Activated B cell treated with CpG ODN at 0.5 μM for 24 hours (primary cell): ENCODE data around the gene TNFAIP8. TPM values are rescaled to one million over a fixed set of nuclear protein-coding genes. Genes with fewer than 3 reads are reported as not detected.
"Not testable (repeated sequence)": the region's sequence is repeated elsewhere in the genome, so short reads cannot be mapped to it uniquely, and the experiment has no call there.

Experiments
- ATAC-seq: fragments of 200-7000 bp; cut with Tn5 transposase; one replicate; pipeline ENCODE4 v1.10.0; 2021; ENCODE audit warnings: low read depth, mild to moderate bottlenecking, moderate library complexity
- CTCF ChIA-PET: fragments of 350-600 bp; sonication (Branson Sonifier 250); formaldehyde crosslinking; loops from one replicate; lab custom pipeline; 2021; ENCODE audit warnings: antibody characterized with exemption; lab: Charles Lee
- POLR2A ChIA-PET: fragments of 350-600 bp; sonication (Branson Sonifier 250); formaldehyde crosslinking; loops from one replicate; lab custom pipeline; 2021; ENCODE audit warnings: antibody characterized with exemption; lab: Charles Lee
- DNase-seq: peaks from one replicate; pipeline ENCODE4 v3.0.0; 2022
- H3K27ac Mint-ChIP-seq: one replicate; pipeline ENCODE4 v1.8.0; 2020; ENCODE audit warnings: mixed read lengths
- H3K27me3 Mint-ChIP-seq: one replicate; pipeline ENCODE4 v1.8.0; 2021; ENCODE audit warnings: mixed read lengths
- H3K36me3 Mint-ChIP-seq: one replicate; pipeline ENCODE4 v1.8.0; 2021; ENCODE audit warnings: low read depth, mixed read lengths
- H3K4me1 Mint-ChIP-seq: one replicate; pipeline ENCODE4 v1.8.0; 2021; ENCODE audit warnings: mixed read lengths
- H3K4me3 Mint-ChIP-seq: one replicate; pipeline ENCODE4 v1.8.0; 2020; ENCODE audit warnings: mild to moderate bottlenecking, mixed read lengths
- H3K9me3 Mint-ChIP-seq: one replicate; pipeline ENCODE4 v1.8.0; 2020; ENCODE audit warnings: mixed read lengths
- CTCF ChIP-seq: fragments of 200-600 bp; IDR thresholded peaks from one replicate; pipeline ENCODE4 v1.8.0; 2022; ENCODE audit warnings: antibody characterized with exemption, mild to moderate bottlenecking
- intact Hi-C: fragments of 100-400 bp; cut with micrococcal nuclease; formaldehyde crosslinking; loops from one replicate; pipeline ENCODE4 v1.15.1; 2024
- total RNA-seq: library from RNA; stranded (reverse); gene quantifications from 2 replicates; pipeline ENCODE4 v1.2.3, GENCODE V29; 2022

Gene TNFAIP8
- total RNA-seq, 1 donor from 2014 or later: 135 TPM

GRCh38 chr5:119412279-119413227 lies 56.7 kb downstream of the TNFAIP8 start:
- intact Hi-C loops: loop anchor here (1.0 to 2.0 kb wide), 9 partner anchors 46 to 1046 kb away; partner anchors contain the start of genes DTWD2 and TNFAIP8
- ChIA-PET POLR2A (interaction anchor here (0.5 to 2.7 kb wide), 17 partner anchors 13 to 425 kb away, joined by 3 to 19 read pairs (median 5); partner anchors contain the start of genes DMXL1, DTWD2 and TNFAIP8), CTCF (interaction anchor here (0.7 to 6.8 kb wide), 49 partner anchors 8 to 432 kb away, joined by 3 to 101 read pairs (median 5); partner anchors contain the start of genes DMXL1, DTWD2 and TNFAIP8)
- Mint-ChIP-seq H3K9me3 (peaks cover 11% of the 10 kb centered on the region), H3K27ac (peak overlapping the region; percentile 93), H3K4me3 (peak overlapping the region; percentile 90), H3K4me1 (peaks cover 84% of the 10 kb centered on the region), H3K36me3 (peaks cover 5% of the 10 kb centered on the region), H3K27me3 (no peaks in the 10 kb centered on the region)
- DNase-seq (no peak), ATAC-seq (no peak)
- no peak for TF ChIP-seq CTCF

GRCh38 chr5:119414124-119414734 lies 58.4 kb downstream of the TNFAIP8 start:
- peak; percentile 71 for ATAC-seq
- not testable (repeated sequence) for H3K36me3 Mint-ChIP-seq, H3K27me3 Mint-ChIP-seq, DNase-seq
- ChIA-PET CTCF (interaction anchor here (1.3 to 6.4 kb wide), 5 partner anchors 19 to 426 kb away, joined by 3 to 101 read pairs (median 34); partner anchors contain the start of genes DTWD2 and TNFAIP8), POLR2A (interaction anchor here (1.0 to 2.6 kb wide), 3 partner anchors 21 to 426 kb away, joined by 4 to 19 read pairs (median 8); partner anchors contain the start of genes DTWD2 and TNFAIP8)
- Mint-ChIP-seq H3K4me3 (peak overlapping the region; percentile 66), H3K9me3 (peaks cover 12% of the 10 kb centered on the region), H3K4me1 (peaks cover 92% of the 10 kb centered on the region), H3K27ac (peak overlapping the region; percentile 93)
- intact Hi-C loops: loop anchor here (1.0 to 2.0 kb wide), 2 partner anchors 17 to 21 kb away; no protein-coding TSS in a partner anchor

- H3K4me1 Mint-ChIP-seq: peaks cover 87% of the 10 kb centered on the region
- ATAC-seq: peak; percentile 16
- DNase-seq: no peak
- intact Hi-C loops: loop anchor here (1.0 to 2.0 kb wide), 3 partner anchors 17 to 347 kb away; partner anchors contain the start of genes DMXL1 and HSD17B4
- ChIA-PET POLR2A (interaction anchor here (0.6 to 3.7 kb wide), 13 partner anchors 50 to 430 kb away, joined by 3 to 25 read pairs (median 3); partner anchors contain the start of genes DMXL1, DTWD2 and TNFAIP8), CTCF (interaction anchor here (1.1 to 3.5 kb wide), 5 partner anchors 12 to 433 kb away, joined by 3 to 14 read pairs (median 4); partner anchors contain the start of gene DTWD2)
- peak overlapping the region; percentile 89 for H3K27ac Mint-ChIP-seq
- peak overlapping the region; percentile 21 for H3K4me3 Mint-ChIP-seq
- H3K36me3 Mint-ChIP-seq: peaks cover 5% of the 10 kb centered on the region
- H3K27me3 Mint-ChIP-seq: no peaks in the 10 kb centered on the region
- H3K9me3 Mint-ChIP-seq: peaks cover 12% of the 10 kb centered on the region
- no peak for TF ChIP-seq CTCF
Observed at GRCh38 chr5:119417891-119418605, 62.2 kb downstream of the TNFAIP8 start.

GRCh38 chr5:119418606-119419100 lies 62.8 kb downstream of the TNFAIP8 start:
- Mint-ChIP-seq H3K4me3 (peak overlapping the region; percentile 63), H3K36me3 (peaks cover 5% of the 10 kb centered on the region), H3K9me3 (peaks cover 12% of the 10 kb centered on the region), H3K27me3 (no peaks in the 10 kb centered on the region), H3K27ac (peak overlapping the region; percentile 89), H3K4me1 (peaks cover 81% of the 10 kb centered on the region)
- intact Hi-C loops: loop anchor here (1.0 to 2.0 kb wide), 3 partner anchors 17 to 348 kb away; partner anchors contain the start of genes DMXL1 and HSD17B4
- ChIA-PET POLR2A (interaction anchor here (0.6 to 3.7 kb wide), 12 partner anchors 16 to 431 kb away, joined by 3 to 25 read pairs (median 3); partner anchors contain the start of genes DMXL1, DTWD2 and TNFAIP8), CTCF (interaction anchor here (1.1 to 3.5 kb wide), 6 partner anchors 12 to 434 kb away, joined by 3 to 14 read pairs (median 4); partner anchors contain the start of gene DTWD2)
- TF ChIP-seq CTCF: no peak
- ATAC-seq (peak; percentile 66), DNase-seq (no peak)
